HG03139 (cell line): ENCODE results near the gene BAD.

ENCODE experiments used
- ATAC-seq: cut with Tn5 transposase; IDR thresholded peaks from one replicate; pipeline ENCODE4 v1.9.1; 2021; ENCODE audit not compliant: unreplicated experiment

BAD gene

GRCh38 chr11:64261556-64262080, 22.8 kb downstream of the BAD start:
- no peak for ATAC-seq

- no peak for ATAC-seq
These were observed 24.2 kb downstream of the BAD start for GRCh38 chr11:64260147-64260708.

- no peak for ATAC-seq
These were observed 24.9 kb downstream of the BAD start for GRCh38 chr11:64259533-64260067.

- no peak for ATAC-seq
These were observed 25.4 kb downstream of the BAD start for GRCh38 chr11:64258946-64259532.

- ATAC-seq, result no peak
These were observed 26.1 kb downstream of the BAD start for GRCh38 chr11:64258356-64258755.

GRCh38 chr11:64256300-64256699, 28.2 kb downstream of the BAD start:
- ATAC-seq, result no peak

DNA sequence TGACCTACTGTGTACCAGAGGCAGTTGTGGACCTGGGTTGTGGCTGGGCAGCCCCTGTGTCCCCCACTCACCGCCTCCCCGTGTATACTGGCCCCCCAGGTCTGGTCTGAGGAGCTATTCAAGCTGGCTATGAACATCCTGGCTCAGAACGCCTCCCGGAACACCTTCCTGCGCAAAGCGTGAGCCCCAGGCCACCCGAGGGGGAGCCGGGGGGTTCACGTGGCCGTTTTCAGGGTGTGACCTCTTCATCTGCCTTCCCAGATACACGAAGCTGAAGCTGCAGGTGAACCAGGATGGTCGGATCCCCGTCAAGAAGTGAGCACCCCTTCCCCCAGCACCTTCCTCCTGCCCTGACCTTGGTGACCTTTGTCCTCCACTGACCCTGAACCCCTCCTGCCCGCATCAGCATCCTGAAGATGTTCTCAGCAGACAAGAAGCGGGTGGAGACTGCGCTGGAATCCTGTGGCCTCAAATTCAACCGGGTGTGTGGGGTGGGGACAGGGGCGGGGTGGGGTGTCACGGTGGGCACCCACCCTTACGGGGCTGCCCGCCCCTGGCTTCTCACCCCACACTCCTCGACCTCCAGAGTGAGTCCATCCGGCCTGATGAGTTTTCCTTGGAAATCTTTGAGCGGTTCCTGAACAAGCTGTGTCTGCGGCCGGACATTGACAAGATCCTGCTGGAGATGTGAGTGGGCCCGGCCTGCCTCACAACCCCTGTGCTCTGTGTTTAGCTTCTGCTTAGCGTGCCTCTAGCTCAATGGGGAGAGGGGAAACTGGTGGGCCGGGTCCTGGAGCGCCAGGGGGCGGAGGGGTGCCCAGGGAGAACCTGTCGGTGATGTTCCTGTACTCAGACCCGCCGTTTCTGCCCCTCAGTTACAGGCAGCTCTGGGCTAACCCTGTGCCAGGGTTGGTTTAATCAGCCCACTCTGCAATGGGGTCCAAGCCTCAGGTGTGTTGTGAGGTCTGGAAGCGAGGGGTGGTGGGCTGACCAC, 29.0 kb downstream of the BAD start:
- ATAC-seq, result no peak

DNA sequence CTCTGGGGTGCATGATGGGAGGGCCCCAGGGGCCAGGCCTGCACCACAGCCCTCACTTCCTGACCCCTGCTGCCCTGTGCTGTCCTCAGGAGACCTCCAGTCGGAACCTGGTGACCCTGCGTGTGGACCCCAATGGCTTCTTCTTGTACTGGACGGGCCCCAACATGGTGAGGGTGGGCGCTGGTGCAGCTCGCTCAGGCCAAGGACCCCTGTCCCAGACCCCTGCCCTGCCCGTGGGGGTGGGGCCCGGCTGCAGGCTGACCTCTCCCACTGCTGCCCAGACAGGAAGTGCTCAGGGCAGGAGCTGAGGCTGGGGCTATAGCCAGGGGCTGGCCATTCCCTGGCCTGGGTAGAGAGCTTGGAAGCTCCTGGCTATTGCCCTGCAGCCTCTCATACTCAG, 30.1 kb downstream of the BAD start:
- ATAC-seq, result no peak

DNA sequence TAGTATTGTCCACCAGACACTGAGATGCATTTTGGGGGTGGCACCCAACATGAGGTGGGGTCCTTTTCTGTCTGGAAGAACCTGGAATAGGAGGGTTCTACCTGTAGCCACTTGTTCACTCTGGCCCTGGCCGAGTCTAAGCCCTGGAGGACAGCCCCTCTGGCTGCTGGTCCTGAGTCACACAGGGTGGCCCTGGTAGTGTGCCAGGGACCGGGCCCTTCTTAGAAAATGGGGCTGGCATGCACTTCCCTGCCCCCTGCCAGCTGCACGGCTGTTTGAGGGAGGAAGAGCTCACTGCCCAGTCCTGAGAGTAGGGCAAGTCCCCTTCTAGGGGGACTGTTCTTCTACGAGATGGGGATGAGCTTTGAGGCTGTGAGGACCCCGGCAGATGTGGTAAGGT, 31.0 kb downstream of the BAD start:
- no peak for ATAC-seq

- ATAC-seq, result no peak
These were observed 31.4 kb downstream of the BAD start for GRCh38 chr11:64253043-64253442.

GRCh38 chr11:64252003-64252872, 32.2 kb downstream of the BAD start:
- no peak for ATAC-seq

DNA sequence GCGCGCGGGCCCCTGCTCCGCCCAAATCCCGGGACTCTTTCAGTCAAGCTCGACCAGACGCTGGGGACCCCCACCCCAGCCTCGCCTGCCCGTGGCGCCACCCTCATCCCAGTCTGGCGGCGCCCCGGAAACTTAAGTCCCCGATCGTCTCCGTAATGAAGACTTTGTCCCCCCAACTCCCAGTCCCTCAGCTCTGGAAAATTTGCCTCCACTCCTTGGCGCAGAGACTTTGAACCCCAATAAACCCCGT, 32.8 kb downstream of the BAD start:
- ATAC-seq, result peak; percentile 13

GRCh38 chr11:64251016-64251752, 33.3 kb downstream of the BAD start, which contains the start of gene PLCB3:
Gene PLCB3, plus strand, starts transcription at chr11:64251530. Its CDS starts 120 bp downstream, at chr11:64251650.
- peak; percentile 39 for ATAC-seq

- ATAC-seq, result no peak
These were observed 34.0 kb downstream of the BAD start for GRCh38 chr11:64250415-64251015.

DNA sequence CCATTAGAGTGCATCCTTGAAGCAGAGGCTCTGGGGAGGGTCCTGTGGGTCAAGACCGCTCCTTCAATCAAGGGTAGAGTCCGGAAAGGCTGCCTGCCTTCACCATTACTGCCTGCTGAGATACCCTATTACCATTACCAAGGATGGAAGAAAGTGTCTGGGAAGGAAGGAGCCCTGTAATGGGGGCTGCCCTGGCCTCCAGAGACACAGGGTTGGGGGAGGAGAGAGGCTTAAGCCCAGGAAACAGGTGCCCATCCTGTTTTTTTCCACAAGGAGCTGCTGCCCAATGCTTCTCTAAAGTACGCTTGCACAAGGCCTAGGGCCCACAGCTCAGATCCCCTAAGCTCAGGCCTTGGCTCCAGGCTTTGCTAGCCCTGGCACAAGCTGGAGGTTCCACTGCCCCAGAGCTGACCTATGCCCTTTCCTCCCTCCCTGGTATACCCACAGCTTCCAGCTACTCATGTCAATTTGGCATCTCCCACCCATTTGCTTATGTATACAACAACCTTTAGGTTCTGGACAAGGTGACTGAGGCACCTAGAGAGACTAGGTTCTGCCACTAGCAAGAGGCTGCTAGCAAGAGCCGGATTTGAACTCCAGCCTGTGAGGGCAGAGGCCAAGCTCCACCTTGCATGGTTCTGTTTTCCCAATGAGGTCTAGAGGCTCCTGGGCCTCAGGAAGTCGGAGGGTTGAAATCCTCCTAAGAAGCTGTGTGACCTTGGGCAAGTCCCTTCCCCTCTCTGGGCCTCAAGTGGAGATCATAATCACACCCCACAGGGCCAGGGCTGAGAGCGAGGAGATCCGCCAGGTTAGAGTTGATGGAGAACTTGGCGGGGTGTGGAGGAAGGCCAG, 34.7 kb downstream of the BAD start:
- no peak for ATAC-seq

- ATAC-seq, result no peak
These were observed 35.4 kb downstream of the BAD start for GRCh38 chr11:64249038-64249437.

GRCh38 chr11:64248578-64248977, 35.9 kb downstream of the BAD start:
- no peak for ATAC-seq

DNA sequence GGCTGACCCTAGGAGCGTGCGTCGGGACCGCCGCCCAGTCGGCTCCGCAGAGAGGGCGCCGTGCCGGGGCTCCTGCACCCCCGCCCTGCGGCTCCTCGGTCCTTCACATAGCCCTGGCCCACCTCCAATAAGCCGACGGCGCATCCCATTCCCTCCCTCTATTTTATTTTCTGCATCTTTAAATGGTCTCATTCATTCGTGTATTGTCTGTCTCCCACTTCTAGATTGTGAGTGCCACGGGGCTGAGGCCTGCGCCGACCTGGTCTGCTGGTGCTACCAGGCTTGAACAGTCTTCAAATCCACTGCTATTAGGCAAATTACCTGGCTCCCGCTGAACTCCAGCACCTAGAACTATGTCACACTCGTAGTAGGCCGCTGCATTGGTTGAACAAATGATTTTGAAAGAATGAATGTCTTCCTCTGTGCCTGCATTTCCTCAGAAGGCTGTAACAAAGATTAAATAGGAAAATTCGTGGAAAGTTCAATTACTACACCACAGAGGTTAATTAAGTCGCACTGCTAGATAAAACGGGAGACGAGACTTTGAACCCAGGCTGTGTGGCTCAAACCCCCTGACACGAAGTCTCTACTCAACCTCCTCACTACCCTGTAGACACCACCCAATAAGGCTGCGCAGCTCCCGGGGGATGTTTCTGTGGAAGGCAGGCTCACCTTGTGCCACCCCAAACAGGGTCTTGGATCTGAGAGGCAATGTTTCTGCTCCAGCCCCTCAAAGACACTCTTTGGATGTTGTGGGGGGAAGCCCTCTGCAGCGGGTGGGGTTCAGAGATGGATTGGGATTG, 36.5 kb downstream of the BAD start:
- no peak for ATAC-seq
